Right hindlimb (tissue), 1 donor: ENCODE data around the gene MICU1.
"Not testable (repeated sequence)": the region's sequence is repeated elsewhere in the genome, so short reads cannot be mapped to it uniquely, and the experiment has no call there.

Experiments used
- DNase-seq: peaks from one replicate; pipeline ENCODE4 v3.0.0-alpha.2; 2018

Gene MICU1

DNA sequence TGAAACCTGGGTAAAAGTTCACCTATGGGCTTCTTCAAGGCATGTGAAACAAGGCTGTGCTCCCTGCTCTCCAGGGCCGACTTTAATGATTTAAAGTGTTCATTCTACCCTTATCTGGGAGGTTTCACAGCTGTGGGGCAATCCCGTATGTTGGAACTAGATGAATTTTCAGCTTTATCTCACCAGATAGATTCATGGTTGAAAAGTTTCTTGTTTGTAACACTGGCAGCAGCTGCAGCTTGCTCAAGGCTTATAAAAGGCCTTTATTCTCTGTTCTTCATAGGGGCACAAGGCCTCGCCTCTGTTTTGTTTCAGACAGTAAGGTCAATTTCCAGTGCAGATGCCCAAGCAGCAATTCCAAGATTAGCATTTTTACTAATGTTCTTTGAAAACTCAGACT, 200.7 kb downstream of the MICU1 start:
- DNase-seq = no peak

DNA sequence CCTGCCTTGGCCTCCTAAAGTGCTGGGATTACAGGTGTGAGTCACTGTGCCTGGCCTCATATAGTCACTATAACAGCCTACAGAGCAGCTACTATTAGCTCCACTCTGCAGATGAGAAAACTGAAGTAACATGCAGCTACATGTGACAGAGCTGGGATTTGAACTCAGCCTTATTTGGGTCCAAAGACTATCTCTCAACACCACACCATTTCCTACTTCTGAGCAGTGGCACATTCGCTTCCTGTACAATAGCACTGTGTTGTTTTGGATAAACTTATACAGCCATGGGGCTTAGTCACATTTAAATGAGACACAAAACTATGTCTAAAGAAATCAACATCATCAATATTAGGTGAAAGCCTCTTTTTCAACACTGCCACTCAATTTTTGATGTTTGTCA, 201.3 kb downstream of the MICU1 start:
- DNase-seq = no peak

GRCh38 chr10:72423426-72423825, 202.5 kb downstream of the MICU1 start:
- no peak for DNase-seq

DNA sequence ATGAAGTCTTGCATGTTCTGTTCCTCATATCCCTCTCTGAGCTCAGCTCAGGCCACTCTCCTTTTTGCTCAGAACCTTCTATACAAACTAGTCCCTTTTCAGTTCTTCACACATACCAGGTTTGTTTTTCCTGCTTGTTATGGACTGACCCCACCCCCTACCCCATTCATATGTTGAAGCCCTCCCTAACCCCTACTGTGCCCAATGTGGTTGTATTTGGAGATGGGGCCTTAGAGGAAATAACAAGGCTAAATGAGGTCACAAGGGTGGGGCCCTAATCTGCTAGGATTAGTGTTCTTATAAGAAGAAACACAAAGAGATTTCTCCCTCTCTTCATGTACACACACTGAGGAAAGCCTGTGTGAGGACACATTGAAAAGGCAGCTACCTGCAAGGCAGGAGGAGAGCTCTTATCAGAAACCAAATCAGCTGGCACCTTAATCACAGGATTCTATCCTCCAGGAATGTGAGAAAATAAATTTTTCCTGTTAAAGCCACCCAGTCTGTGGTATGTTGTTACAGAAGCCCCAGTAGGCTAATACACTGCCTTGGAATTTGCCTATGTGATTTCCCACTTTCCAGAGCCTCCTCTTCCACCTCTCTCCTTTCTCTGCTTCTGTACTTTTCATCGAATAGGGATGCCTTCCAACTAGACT, 203.9 kb downstream of the MICU1 start:
- DNase-seq = no peak

DNA sequence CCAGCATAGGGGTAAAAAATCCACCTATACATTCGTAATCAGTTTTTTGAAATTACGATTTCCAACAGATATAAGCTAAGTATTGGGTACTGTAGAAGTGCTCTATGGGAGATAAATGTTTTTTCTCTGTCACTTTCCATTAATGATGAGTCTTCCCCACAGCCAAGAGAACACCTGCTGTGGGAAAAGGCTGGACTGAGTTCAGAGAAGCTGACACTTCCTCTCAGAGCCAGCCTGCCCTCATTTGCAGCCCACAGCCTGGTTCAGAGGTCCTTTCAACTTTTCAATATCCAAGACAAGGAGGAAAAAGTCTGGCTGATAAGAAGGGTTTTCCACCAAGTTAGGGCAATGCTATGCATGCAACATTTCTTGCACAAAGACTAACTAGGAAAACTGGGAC, 206.6 kb downstream of the MICU1 start:
- DNase-seq = no peak

DNA sequence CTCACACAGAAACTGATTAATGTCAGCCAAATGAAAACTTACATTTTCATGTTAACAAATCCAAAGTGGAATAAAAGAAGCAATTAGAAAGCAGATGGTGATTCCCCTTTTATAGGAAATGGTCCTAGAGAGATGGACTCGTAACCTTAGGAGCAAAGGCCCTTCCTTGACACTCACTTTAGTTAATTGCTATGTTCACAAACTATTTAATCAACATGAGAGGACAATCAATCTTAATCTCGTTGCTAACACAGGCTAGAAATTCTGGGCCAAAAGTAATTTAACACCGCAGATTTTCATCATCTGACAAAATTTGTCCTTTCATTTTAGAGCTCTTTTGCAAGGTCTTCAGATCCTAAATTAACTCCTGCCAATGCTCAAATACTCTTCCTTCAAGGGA, 207.2 kb downstream of the MICU1 start:
- no peak for DNase-seq

DNA sequence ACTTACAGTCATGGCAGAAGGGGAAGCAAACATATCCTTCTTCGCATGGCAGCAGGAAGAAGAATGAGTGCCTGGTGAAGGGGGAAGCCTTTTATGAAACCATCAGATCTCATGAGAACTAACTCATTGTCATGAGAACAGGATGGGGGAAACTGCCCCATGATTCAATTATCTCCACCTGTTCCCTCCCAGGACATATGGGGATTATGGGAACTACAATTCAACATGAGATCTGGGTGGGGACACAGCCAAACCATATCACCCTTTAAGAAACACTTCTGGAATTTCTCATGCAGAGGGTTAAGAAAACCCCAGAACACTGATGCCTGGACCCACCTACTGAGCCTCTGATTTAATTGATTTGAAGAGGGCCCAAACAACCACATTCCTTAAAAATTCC, 207.9 kb downstream of the MICU1 start:
- no peak for DNase-seq

DNA sequence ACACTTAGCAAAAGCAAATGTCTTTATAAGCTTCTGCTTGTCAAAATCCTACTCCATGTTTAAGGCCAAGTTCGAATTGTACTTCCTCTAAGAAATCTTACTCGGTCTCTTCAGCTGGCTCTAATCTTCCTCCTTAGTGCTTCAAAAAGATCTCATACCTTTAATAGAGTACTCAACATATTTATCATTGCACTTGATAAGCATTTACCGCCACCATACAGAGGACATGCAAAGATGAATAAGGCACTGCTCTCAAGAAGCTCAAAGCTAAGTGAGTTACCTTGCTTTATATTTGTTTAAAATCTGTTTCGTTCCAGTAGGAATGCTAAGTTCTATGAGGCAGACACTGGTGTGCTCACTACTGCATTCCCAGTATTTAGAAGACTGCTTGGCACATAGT, 209.2 kb downstream of the MICU1 start:
- no peak for DNase-seq

DNA sequence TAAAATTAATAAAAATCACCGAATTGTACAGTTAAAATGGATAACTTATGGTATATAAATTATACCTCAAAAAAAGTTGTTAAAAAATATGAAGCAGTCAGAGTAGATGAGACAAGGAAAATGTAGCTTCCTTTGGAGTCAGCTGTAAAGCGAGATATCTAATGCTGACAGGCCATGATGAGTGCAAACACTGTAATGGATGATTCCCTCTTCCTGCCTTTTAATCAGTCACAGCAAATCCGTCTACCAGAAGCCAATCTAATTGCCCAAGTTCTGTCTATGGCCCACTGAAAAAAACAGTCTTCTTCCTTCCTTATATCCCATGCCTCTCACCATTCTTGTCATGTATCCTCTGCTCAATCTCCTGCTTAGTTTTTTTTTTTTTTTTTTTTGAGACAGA, 211.2 kb downstream of the MICU1 start:
- DNase-seq = no peak

DNA sequence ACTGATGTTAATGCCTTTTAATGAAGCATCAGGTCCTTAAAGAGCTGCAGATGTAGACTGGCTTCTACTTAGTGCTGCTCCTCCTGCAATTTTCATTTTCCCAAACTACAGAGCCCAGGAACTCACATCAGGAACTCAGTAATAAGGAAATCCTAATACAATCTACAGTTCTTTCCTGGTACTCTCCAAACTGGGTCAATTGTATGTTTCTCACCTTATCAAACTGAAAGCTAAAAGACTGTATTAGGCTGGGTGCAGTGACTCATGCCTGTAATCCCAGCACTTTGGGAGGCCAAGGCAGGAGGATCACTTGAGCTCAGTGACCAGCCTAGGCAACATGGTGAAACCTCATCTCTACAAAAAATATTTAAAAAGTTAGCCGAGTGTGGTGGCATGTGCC, 216.7 kb downstream of the MICU1 start:
- DNase-seq = no peak

DNA sequence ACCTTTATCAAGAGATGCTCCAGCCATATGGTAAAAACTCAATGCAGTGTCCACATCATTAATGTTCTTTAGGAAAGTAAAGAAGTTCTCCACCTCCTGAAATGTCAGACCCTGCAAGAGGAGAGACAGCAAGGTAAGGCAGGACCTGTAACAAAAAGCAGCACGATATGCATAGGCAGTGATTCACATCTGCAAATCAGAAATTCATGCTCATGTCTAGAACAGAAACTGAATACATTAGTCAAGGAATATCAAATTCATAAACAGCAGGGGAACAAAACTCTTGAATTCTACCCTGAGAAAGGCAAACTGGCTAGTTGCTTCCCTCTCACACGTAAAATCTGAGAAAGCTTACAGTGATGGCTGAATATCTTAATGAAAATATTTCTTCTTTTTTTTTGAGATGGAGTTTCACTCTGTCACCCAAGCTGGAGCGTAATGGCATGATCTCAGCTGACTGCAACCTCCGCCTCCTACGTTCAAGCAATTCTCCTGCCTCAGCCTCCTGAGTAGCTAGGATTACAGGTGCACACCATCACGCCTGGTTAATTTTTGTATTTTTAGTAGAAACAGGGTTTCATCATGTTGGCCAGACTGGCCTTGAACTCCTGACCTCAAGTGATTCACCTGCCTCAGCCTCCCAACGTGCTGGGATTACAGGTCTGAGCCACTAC, 217.8 kb downstream of the MICU1 start:
- DNase-seq = no peak

DNA sequence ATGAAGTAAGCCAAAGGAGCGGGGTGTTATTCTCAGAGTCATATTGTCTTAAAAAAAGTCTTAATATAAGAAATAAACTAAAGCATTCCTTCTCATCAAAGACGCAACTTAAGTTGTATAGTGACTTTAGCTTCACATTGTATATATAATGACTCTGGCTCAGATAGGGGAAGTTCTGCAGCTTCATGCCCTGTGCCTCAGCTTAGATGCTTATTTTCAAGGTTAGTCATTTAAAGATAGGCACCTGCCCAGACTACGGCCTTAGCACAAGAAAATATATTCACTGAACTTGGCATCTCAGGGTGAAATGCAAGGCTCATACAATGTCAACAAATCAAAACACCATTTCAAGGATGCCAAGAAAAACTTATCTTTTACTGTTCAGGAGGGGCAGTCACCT, 218.4 kb downstream of the MICU1 start:
- no peak for DNase-seq

GRCh38 chr10:72395581-72395980, 230.3 kb downstream of the MICU1 start:
- not testable (repeated sequence) for DNase-seq

GRCh38 chr10:72392571-72392970, 233.3 kb downstream of the MICU1 start:
- no peak for DNase-seq

DNA sequence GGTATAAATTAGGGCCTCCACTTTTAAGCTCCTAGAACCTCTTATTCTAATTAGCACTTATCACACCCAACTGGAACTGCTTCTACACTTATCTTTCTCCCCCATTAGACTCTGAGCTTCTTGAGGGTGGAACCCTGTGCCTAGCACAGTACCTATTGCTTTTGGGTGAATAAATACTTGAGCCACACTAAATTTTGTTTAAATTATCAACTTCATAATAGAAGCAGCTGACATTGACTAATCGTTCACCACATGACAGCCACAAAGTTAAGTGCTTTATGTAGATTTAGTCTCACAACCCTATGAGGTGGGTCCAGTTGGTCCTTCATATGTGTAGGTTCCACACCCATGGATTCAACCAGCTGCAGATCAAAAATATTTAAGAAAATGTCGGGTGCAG, 235.1 kb downstream of the MICU1 start:
- DNase-seq = no peak

DNA sequence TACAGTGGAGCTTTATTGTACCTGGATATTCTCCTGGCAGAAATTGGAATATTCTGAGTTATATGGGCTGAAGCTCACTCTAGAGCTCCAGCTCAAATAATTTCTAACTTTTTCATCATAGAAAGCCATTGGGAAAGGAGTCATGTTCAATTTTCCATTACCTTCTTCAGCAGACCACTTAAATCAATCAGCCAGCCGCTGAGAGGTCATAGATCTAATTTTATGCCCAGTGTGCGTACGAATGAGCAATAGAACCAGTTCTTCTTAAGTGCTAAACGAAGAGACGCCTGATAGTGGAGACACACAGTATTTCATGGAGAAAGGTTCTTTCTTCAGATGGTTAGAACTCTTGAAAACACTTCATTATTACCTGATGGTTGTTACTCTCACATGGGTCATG, 236.2 kb downstream of the MICU1 start:
- no peak for DNase-seq

- DNase-seq = no peak
These were observed 236.9 kb downstream of the MICU1 start for GRCh38 chr10:72389014-72389413.

DNA sequence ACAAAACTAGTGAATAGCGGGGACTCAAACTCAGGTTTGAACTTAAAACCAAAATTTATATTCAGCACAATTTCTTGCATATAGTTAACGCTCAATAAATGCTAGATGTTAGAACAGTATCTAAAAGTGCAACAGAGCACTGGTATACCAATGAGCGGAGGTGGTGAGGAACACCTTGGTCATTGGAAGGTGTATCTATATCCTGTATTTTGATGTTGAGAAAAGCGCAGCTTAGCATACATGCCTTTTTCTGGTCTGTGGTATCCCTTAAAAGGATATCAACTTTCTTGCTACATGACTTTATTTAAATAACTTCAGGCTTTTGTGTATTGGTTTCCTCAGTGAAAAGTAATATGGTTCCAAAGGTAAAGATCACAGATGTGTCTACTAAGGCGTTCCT, 237.8 kb downstream of the MICU1 start:
- no peak for DNase-seq

DNA sequence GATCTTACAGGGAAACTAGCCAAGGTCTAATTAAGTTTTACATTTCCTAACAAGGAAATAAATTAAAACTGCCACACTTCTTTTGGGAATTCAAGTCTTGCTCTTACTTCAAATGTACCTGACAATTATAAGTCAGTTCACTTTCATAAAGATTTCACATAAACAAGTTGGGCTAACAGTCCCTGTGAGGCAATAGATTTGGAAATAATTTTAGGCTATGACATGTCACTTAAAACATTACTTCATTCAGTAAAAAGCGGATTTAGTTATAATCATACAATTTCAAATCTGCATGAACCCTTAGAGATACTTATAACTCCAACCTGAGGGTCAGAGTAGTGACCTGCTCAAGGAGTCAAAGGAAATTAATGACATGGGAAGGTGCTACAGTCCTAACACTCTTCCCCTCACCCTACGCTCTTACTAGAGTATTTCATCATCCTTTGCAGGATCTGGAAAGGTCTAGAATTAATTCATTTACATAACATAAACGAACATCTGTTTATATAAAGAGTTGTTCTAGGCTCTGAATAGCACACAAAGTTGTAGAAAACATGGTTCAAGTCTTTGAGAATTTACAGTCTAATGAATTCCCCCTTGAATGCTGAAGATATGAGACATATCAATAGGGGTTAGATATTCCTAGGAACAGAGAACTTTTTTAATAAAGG, 238.8 kb downstream of the MICU1 start:
- DNase-seq = no peak

GRCh38 chr10:72385724-72386123, 240.2 kb downstream of the MICU1 start:
- no peak for DNase-seq

- not testable (repeated sequence) for DNase-seq
These were observed 240.9 kb downstream of the MICU1 start for GRCh38 chr10:72384982-72385381.

DNA sequence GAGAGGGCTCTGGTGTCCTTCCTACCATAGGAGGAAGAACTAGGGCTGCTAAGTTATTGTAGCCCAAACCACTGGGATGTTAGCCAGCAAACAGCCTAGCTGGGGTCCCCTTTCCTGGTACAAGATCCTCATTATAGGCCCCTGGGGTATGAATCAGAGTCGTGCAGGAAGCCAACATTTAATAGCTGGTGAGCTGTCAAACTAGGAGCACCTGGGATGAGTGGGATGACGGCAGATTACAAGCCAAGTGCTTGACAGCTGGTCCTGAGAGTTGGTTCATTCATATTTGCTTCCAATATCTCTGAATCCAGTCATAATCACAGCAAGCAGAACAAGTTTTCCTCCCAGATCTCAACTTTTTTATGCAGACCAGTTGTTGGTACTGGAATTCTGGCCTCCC, 246.1 kb downstream of the MICU1 start:
- DNase-seq = no peak

DNA sequence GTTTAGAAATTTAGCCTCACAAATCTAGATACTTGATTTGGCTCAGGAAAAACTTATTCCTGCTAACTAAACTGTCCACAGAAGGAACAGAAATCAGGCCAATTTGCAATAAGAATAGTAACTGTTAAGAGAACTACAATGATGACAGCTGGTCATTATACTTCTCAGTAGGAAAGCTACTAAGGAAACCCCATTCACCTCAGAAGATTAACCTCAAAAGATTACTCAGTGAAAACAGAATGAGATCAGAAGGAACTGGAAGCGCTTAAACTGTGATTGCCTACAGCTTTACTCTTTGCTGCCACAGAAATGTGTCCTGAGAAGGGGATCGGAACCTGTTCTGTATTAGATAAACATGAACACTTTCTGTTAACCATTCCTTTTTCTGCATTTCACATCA, 246.8 kb downstream of the MICU1 start:
- no peak for DNase-seq

DNA sequence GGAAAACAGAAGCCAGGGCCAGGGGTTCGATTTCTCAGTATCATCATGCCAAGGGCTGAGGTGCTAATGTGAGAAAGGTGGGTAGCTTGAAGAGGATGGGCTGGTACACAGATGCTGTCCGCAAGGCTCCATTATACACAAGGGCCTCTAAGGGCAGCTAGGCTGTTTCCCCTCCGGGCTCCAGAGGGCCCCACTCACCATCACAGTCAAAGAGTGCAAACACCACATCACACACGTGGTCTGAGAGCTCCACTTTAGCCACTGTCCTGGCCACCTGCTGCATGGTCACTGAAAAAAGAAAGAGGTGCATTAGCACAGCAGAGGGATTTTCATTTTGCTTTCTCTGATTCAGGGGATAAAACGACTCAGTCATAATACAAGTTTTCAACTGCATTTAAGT, 250.3 kb downstream of the MICU1 start:
- DNase-seq = no peak

DNA sequence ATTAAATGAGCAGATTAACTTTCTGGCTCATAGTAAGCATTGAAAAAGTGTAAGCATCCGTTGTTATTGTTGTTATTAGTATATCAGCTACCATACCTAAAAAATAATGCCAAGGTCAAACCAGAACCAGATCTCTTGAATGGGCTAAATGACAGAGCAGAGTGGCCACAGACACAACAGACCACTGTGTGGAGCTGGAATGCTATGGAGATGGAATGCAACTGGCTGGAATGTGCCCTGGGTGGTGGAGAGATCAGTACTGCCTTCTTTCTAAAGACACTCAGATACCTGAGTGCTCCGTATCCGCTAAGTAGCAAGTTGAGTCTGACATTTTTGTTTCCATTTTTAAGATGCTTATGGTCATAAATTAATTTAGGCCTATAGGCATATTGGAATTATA, 250.7 kb downstream of the MICU1 start:
- no peak for DNase-seq
